GM21360 (cell line): Measurements from ENCODE around the gene LDLRAD4.

Source experiments
- ATAC-seq: cut with Tn5 transposase; IDR thresholded peaks from one replicate; pipeline ENCODE4 v1.9.1; 2021; ENCODE audit warnings: mild to moderate bottlenecking, moderate library complexity; ENCODE audit not compliant: unreplicated experiment

LDLRAD4 gene

GRCh38 chr18:13218368-13218991 lies at the start of gene LDLRAD4:
Gene LDLRAD4, plus strand, starts transcription at chr18:13218760.
- no peak for ATAC-seq

- no peak for ATAC-seq
Observed at GRCh38 chr18:13173578-13174145, 44.9 kb upstream of the LDLRAD4 start.

GRCh38 chr18:13175266-13175665 lies 43.3 kb upstream of the LDLRAD4 start:
- no peak for ATAC-seq

- ATAC-seq: no peak
Observed at GRCh38 chr18:13175754-13176210, 42.8 kb upstream of the LDLRAD4 start.

- no peak for ATAC-seq
Observed at GRCh38 chr18:13176847-13177246, 41.7 kb upstream of the LDLRAD4 start.

GRCh38 chr18:13178197-13178596 lies 40.4 kb upstream of the LDLRAD4 start:
- ATAC-seq: no peak

- ATAC-seq: no peak
Observed at GRCh38 chr18:13178976-13179375, 39.6 kb upstream of the LDLRAD4 start.

- no peak for ATAC-seq
Observed at GRCh38 chr18:13179566-13180113, 38.9 kb upstream of the LDLRAD4 start.

GRCh38 chr18:13180614-13181375 lies 37.8 kb upstream of the LDLRAD4 start:
- ATAC-seq: no peak

- ATAC-seq: no peak
Observed at GRCh38 chr18:13181765-13182164, 36.8 kb upstream of the LDLRAD4 start.

- no peak for ATAC-seq
Observed at GRCh38 chr18:13183359-13183758, 35.2 kb upstream of the LDLRAD4 start.

GRCh38 chr18:13183790-13184189 lies 34.8 kb upstream of the LDLRAD4 start:
- no peak for ATAC-seq

GRCh38 chr18:13184396-13184795 lies 34.2 kb upstream of the LDLRAD4 start:
- ATAC-seq: no peak

- no peak for ATAC-seq
Observed at GRCh38 chr18:13185675-13186198, 32.8 kb upstream of the LDLRAD4 start.

- ATAC-seq: no peak
Observed at GRCh38 chr18:13186687-13187086, 31.9 kb upstream of the LDLRAD4 start.

- no peak for ATAC-seq
Observed at GRCh38 chr18:13187498-13187897, 31.1 kb upstream of the LDLRAD4 start.

- no peak for ATAC-seq
Observed at GRCh38 chr18:13191031-13191430, 27.5 kb upstream of the LDLRAD4 start.

GRCh38 chr18:13191779-13192178 lies 26.8 kb upstream of the LDLRAD4 start:
- ATAC-seq: no peak

GRCh38 chr18:13192970-13193369 lies 25.6 kb upstream of the LDLRAD4 start:
- ATAC-seq: no peak

GRCh38 chr18:13194239-13194638 lies 24.3 kb upstream of the LDLRAD4 start:
- ATAC-seq: no peak

- ATAC-seq: no peak
Observed at GRCh38 chr18:13198701-13199100, 19.9 kb upstream of the LDLRAD4 start.

- ATAC-seq: no peak
Observed at GRCh38 chr18:13199169-13199568, 19.4 kb upstream of the LDLRAD4 start.
